Esophagus muscularis mucosa (tissue), 2 donors: ENCODE data around the gene ZAP70.

Experiments used
- POLR2A ChIP-seq: fragments of 450-650 bp; IDR thresholded peaks from one replicate; pipeline ENCODE4 v1.6.1; 2017; ENCODE audit warnings: antibody characterized with exemption, moderate library complexity, mild to moderate bottlenecking, low read depth
- POLR2AphosphoS5 ChIP-seq, 2 donors: sonication (generic); formaldehyde crosslinking; IDR thresholded peaks; one replicate each; pipeline ENCODE4 v1.6.1; 2017; ENCODE audit warnings: antibody characterized with exemption in 2 of 2

- TF ChIP-seq POLR2A (no peak), POLR2AphosphoS5 (IDR thresholded peaks at IDR 0.05) (no peak)
Measured at GRCh38 chr2:97731274-97732020, 18.1 kb downstream of the ZAP70 start.
